ENCODE measurements around the gene ARHGAP23.
"Not testable (repeated sequence)": the region's sequence is repeated elsewhere in the genome, so short reads cannot be mapped to it uniquely, and the experiment has no call there.

Gene ARHGAP23

DNA sequence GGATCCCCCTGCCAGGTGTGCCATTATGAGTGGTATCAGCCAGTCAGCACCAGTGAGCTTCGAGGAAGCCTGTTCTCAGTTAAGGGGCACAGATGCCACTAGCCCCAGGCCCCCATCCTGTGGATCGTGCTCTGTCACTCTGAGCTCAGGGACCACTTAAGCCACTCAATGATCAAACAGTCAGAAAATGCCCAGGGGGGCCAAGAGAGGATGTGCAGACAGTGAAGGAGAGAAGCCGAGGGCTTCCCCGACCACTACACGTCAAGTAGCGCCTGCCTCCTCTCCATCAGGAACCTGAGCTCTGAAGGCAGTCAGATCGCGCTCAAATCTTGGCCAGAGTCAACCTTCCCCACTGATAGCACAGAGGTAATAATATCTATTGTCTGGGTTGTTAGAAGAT lies 98.3 kb downstream of the ARHGAP23 start:
- DNase-seq (ENCODE audit: low read depth, low spot score) = not testable (repeated sequence)

GRCh38 chr17:38528141-38528540 lies 99.9 kb downstream of the ARHGAP23 start:
- DNase-seq (ENCODE audit: low read depth, low spot score) = not testable (repeated sequence)

DNA sequence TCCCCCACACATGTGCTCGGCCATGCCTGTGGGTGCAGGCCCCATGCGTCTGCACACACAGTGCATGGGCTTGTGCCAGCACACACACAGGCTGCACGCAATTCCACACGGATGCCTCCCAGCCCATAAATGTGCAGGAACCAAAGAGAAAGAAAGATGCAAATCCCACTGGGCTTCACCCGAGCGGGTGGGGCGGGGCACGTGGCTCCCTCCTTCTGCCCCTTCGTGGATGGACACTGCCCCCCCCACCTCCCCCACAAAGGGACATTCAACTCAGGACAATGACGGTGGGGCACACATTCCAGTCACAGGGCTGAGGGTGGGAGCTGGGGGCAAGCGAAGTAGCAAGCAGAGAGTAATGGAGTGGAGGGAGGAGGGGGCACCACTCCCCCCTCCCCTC lies 102.6 kb downstream of the ARHGAP23 start:
- DNase-seq (ENCODE audit: low read depth, low spot score) = not testable (repeated sequence)

- not testable (repeated sequence) for DNase-seq (ENCODE audit: low read depth, low spot score)
These were observed 103.5 kb downstream of the ARHGAP23 start for GRCh38 chr17:38531761-38532160.

GRCh38 chr17:38532451-38532850 lies 104.2 kb downstream of the ARHGAP23 start:
- DNase-seq (ENCODE audit: low read depth, low spot score) = no peak

DNA sequence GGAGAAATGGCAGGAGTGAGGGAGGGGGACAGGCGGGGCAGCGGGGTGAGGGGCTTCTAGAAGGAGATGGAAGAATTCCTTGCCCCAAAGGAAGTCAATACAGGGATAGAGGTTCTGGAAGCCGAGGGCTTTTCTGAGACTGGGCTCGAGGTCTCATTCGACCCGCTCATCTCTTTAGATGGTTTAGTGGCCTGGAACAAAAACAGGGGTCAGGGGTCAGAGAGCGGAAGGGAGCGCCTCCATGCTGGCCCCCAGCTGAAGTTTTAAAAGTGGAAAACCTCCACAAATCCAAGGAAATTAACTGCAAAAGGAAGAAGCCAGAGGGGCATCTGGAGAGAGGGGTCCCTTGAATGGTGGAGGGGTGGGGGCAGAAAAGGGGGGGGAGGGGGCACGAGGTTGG lies 105.0 kb downstream of the ARHGAP23 start:
- no peak for DNase-seq (ENCODE audit: low read depth, low spot score)

GRCh38 chr17:38533866-38534497 lies 105.7 kb downstream of the ARHGAP23 start:
- no peak for DNase-seq (ENCODE audit: low read depth, low spot score)

DNA sequence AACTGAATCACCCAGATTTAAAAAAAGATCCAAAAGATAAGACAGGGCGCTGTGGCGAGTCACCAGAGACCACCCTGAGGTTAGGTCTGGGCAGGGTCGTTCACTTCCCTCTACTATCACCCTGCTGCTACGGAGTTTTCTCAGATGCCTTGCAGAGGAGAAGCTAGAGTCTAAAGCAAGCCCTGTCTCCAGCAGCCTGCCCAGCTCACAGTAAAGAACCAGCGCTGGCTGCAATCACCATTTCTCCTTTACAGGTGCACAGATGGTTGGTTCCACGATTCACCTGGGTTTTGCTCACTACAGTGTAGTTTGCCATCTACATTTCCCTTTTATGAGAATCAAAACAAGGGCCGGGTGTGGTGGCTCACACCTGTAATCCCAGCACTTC lies 106.2 kb downstream of the ARHGAP23 start:
- no peak for DNase-seq (ENCODE audit: low read depth, low spot score)

DNA sequence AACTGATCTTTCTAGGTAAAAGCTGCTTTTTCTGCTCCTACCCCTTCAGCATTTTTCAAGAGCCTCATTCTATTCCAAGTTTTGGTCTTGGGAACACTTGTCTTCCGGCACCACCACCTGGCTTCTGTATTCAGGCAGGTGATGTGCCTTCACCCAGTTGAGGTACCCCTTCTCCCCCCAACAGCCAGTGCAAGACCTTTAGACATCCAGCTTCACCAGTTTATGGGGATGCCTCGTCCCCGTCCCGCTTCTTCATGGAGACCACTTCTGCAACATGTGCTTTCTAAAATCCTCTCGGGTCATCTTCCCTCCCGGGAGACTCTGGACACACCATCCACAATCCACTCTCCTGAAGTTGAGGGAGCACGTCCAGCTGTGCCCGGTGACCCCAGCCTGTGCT lies 107.6 kb downstream of the ARHGAP23 start:
- no peak for DNase-seq (ENCODE audit: low read depth, low spot score)

GRCh38 chr17:38536661-38537060 lies 108.4 kb downstream of the ARHGAP23 start:
- DNase-seq (ENCODE audit: low read depth, low spot score) = no peak

DNA sequence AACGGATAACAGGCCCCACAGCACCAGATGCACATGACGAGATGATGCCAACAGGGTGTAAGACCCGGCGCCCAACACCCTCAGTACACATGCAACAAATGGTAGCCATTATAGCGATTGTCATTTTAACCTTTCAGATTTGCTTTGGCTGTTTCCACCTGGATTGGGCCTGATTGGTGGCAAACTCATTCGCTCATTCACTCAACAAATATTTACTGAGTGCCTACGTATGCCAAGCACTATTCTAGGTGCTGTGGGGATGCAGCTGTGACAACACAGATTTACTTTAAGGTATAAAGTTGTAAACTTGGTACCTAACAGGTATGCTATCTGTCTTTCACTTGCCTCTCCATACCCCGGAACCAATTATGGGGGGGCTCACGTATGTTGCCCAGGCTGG lies 110.6 kb downstream of the ARHGAP23 start:
- no peak for DNase-seq (ENCODE audit: low read depth, low spot score)

- no peak for DNase-seq (ENCODE audit: low read depth, low spot score)
These were observed 111.1 kb downstream of the ARHGAP23 start for GRCh38 chr17:38539386-38539785.

GRCh38 chr17:38540514-38541045 lies 112.3 kb downstream of the ARHGAP23 start:
- no peak for DNase-seq (ENCODE audit: low read depth, low spot score)

- DNase-seq (ENCODE audit: low read depth, low spot score) = no peak
These were observed 113.0 kb downstream of the ARHGAP23 start for GRCh38 chr17:38541281-38541680.

GRCh38 chr17:38542286-38542685 lies 114.0 kb downstream of the ARHGAP23 start:
- DNase-seq (ENCODE audit: low read depth, low spot score) = no peak

GRCh38 chr17:38543403-38544174 lies 115.3 kb downstream of the ARHGAP23 start:
- no peak for DNase-seq (ENCODE audit: low read depth, low spot score)

GRCh38 chr17:38544175-38544838 lies 116.0 kb downstream of the ARHGAP23 start:
- DNase-seq (ENCODE audit: low read depth, low spot score) = no peak

- no peak for DNase-seq (ENCODE audit: low read depth, low spot score)
These were observed 116.6 kb downstream of the ARHGAP23 start for GRCh38 chr17:38544839-38545209.

GRCh38 chr17:38545531-38546225 lies 117.4 kb downstream of the ARHGAP23 start:
- no peak for DNase-seq (ENCODE audit: low read depth, low spot score)

DNA sequence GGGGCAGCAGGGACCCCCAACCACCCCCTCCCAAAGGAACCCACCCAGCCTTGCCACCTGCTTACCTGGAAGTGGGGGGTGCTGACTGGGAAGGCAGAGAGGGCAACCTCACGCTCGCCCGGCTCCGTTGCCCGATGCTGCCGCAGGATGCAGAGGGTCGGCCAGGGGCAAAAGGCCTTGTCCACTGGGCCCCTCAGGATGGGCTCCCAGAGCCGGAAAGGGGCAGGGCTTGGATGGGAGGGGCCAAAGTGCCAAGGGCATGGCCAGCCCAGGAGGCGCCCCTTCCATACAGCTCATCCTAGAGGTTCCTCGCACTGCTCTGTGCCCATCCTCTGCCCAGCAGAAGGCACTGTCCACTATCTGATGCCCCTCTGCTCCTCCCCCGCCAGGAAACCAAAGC lies 118.1 kb downstream of the ARHGAP23 start:
- DNase-seq (ENCODE audit: low read depth, low spot score) = no peak

DNA sequence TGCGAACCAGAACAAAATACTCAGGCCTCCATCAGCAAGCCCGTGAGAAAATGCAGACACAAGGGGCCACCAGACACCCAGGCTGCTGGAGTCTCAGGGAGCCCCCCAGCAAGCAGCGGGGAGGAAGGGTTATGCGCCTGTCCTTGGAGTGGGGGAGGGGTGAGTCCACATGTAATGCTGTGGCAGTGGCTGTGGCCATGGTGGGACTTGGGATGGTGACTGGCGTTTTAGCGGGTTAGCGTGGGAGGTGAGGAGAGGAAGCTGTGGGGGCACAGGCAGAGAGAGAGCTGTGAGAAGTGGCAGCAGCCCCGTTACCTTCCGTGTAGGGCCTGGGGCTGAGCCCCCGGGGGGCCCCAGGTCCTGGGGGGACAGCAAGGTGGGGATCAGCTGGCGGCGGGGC lies 119.2 kb downstream of the ARHGAP23 start:
- no peak for DNase-seq (ENCODE audit: low read depth, low spot score)

GRCh38 chr17:38549285-38549684 lies 121.0 kb downstream of the ARHGAP23 start:
- DNase-seq (ENCODE audit: low read depth, low spot score) = no peak
